ENCODE measurements around the gene FXYD6. TPM values are rescaled to one million over a fixed set of nuclear protein-coding genes. Genes with fewer than 3 reads are reported as not detected.

FXYD6 gene
- total and polyA plus RNA-seq, 8 donors, result 2.7 to 48.0 (median 8.9) TPM

GRCh38 chr11:117849781-117850414, 26.6 kb downstream of the FXYD6 start:
- H3K4me3 ChIP-seq, result no peak overlapping the region
- ATAC-seq (no peak), FAIRE-seq (no peak), DNase-seq (peak in 1 of 6 donors; percentile 12)
- no peaks in the 10 kb centered on the region for H3K27me3 ChIP-seq
- H3K27ac ChIP-seq, result no peak overlapping the region
- H3K4me1 ChIP-seq, result no peaks in the 10 kb centered on the region
- no peaks in the 10 kb centered on the region for H3K9me3 ChIP-seq
- intact Hi-C loops (cut with DNase I), result loop anchor here in 1 of 3 donors (10.0 kb wide), 1 partner anchor 205 kb away; no protein-coding TSS in a partner anchor
- TF ChIP-seq CTCF (IDR thresholded peaks at IDR 0.05), result no peak
- H3K36me3 ChIP-seq, result no peaks in the 10 kb centered on the region
- WGBS, 2 donors, result 90 to 91% methylated on average over 6 of the region's 6 CpGs

- intact Hi-C loops (cut with DNase I), result loop anchor here in 2 of 3 donors (5.0 to 10.0 kb wide), 3 partner anchors 103 to 211 kb away; no protein-coding TSS in a partner anchor
- H3K4me1 ChIP-seq, result no peaks in the 10 kb centered on the region
- 22% methylated on average over 9 of the region's 9 CpGs for WGBS, 2 donors
- no peak overlapping the region for H3K4me3 ChIP-seq
- peak; percentile 96 to 99 (median 99) for TF ChIP-seq CTCF (IDR thresholded peaks at IDR 0.05)
- peak; percentile 62 to 96 (median 82) for DNase-seq
- ATAC-seq, result peak; percentile 78 to 91 (median 90)
- FAIRE-seq, result peak; percentile 13
- no peak overlapping the region for H3K27ac ChIP-seq
- no peaks in the 10 kb centered on the region for H3K27me3 ChIP-seq
- no peaks in the 10 kb centered on the region for H3K36me3 ChIP-seq
- H3K9me3 ChIP-seq, result no peaks in the 10 kb centered on the region
These were observed 32.6 kb downstream of the FXYD6 start for GRCh38 chr11:117843666-117844484.

GRCh38 chr11:117842131-117842941, 34.1 kb downstream of the FXYD6 start:
- no peaks in the 10 kb centered on the region for H3K36me3 ChIP-seq
- no peaks in the 10 kb centered on the region for H3K27me3 ChIP-seq
- intact Hi-C loops (cut with DNase I), result loop anchor here in 2 of 3 donors (5.0 to 10.0 kb wide), 3 partner anchors 105 to 212 kb away; no protein-coding TSS in a partner anchor
- no peak for FAIRE-seq
- peak in 2 of 4 donors; percentile 42 to 59 for ATAC-seq
- H3K4me1 ChIP-seq, result no peaks in the 10 kb centered on the region
- H3K4me3 ChIP-seq, result no peak overlapping the region
- TF ChIP-seq CTCF (IDR thresholded peaks at IDR 0.05), result no peak
- WGBS, 2 donors, result 75 to 82% methylated on average over 16 of the region's 16 CpGs
- H3K9me3 ChIP-seq, result no peaks in the 10 kb centered on the region
- H3K27ac ChIP-seq, result peak overlapping the region in 2 of 4 donors; percentile 15 to 44
- peak in 2 of 6 donors; percentile 30 to 40 for DNase-seq

- Histone ChIP-seq H3K9me3 (no peaks in the 10 kb centered on the region), H3K4me1 (no peaks in the 10 kb centered on the region), H3K27me3 (no peaks in the 10 kb centered on the region), H3K27ac (no peak overlapping the region), H3K36me3 (no peaks in the 10 kb centered on the region), H3K4me3 (no peak overlapping the region)
- peak in 1 of 4 donors; percentile 18 for ATAC-seq
- DNase-seq, result peak in 2 of 6 donors; percentile 12 to 18
- FAIRE-seq, result no peak
- TF ChIP-seq CTCF (IDR thresholded peaks at IDR 0.05), result no peak
- intact Hi-C loops (cut with DNase I), result loop anchor here in 2 of 3 donors (5.0 to 10.0 kb wide), 3 partner anchors 106 to 213 kb away; no protein-coding TSS in a partner anchor
- 82 to 89% methylated on average over 7 of the region's 7 CpGs for WGBS, 2 donors
These were observed 34.9 kb downstream of the FXYD6 start for GRCh38 chr11:117841551-117842031.
